GM12874 (cell line): ENCODE results near the gene IL9.

Source experiments
- CTCF ChIP-seq: IDR thresholded peaks from 2 replicates; pipeline ENCODE4 v1.5.1; 2011; ENCODE audit warnings: low read depth, mild to moderate bottlenecking, control low read depth, low read length, moderate library complexity; ENCODE audit not compliant: insufficient read depth

Gene IL9

GRCh38 chr5:135895474-135896006 is at the start of gene IL9:
TSS of gene IL9 (minus strand) at chr5:135895841. CDS start at chr5:135895816, 25 bp downstream.
- no peak for TF ChIP-seq CTCF

- TF ChIP-seq CTCF = peak; percentile 58
Measured at GRCh38 chr5:135944967-135945560, 49.4 kb upstream of the IL9 start.

GRCh38 chr5:135944564-135944963 is 48.9 kb upstream of the IL9 start:
- TF ChIP-seq CTCF = no peak

GRCh38 chr5:135942202-135942771 is 46.6 kb upstream of the IL9 start:
- no peak for TF ChIP-seq CTCF

- TF ChIP-seq CTCF = no peak
Measured at GRCh38 chr5:135941711-135942110, 46.1 kb upstream of the IL9 start.

- no peak for TF ChIP-seq CTCF
Measured at GRCh38 chr5:135937245-135937911, 41.7 kb upstream of the IL9 start.

GRCh38 chr5:135934939-135935338 is 39.3 kb upstream of the IL9 start:
- TF ChIP-seq CTCF = no peak
